Ovary (tissue), 3 donors: ENCODE measurements around the gene SLCO2A1.

Source experiments
- CTCF ChIP-seq, 3 donors: fragments of 450-650 bp in 2 of 3; fragments of 200-600 bp in 1 of 3; IDR thresholded peaks; one replicate each; pipeline versions ENCODE4 v1.5.1 to v1.8.0; 2016 to 2022; ENCODE audit warnings: antibody characterized with exemption in 3 of 3, mild to moderate bottlenecking in 1 of 3
- POLR2A ChIP-seq: fragments of 450-650 bp; IDR thresholded peaks from one replicate; pipeline ENCODE4 v1.6.1; 2017; ENCODE audit warnings: antibody characterized with exemption, mild to moderate bottlenecking, moderate library complexity
- donor health status: DM: no; HTN: no; CAD: no.

- no peak for TF ChIP-seq POLR2A
- TF ChIP-seq CTCF (IDR thresholded peaks at IDR 0.05): no peak
Observed at GRCh38 chr3:134004841-134005240, 24.9 kb downstream of the SLCO2A1 start.
